Measurements from ENCODE around the gene TEF.

DNA sequence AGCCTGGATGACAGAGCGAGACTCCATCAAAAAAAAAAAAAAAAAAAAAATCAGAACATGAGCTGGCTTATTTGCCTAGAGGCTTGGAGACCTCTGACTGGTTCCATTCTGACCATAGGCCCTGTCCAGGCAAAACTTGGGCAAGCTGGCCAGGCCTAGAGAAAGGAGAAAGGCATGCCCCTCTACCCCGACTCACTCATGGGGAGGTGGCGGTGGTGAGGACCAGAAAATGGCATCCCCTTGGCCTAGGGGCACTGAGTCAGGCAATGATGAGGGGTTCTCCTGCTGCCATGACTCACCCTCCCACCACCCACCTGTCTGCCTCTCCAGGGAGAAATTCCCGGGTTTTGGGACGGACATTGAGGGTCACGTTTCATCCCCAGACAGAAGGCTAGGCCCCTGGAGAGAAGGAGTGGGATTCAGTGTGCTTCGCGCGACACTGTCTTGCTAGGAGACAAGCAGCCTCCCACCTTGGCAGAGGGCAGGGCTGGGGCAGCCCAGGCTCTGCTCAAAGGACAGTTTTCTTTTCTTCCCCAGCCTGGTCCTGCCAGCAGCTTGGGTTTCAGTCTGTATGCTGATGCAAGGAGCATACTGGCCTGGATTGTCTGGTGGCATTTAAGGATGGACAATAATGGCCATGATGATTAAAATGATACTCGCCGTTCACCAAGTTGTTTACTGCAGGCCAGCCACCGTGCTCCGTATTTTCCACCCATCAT is 47.6 kb downstream of the TEF start:
- TF ChIP-seq, protein P1, sequence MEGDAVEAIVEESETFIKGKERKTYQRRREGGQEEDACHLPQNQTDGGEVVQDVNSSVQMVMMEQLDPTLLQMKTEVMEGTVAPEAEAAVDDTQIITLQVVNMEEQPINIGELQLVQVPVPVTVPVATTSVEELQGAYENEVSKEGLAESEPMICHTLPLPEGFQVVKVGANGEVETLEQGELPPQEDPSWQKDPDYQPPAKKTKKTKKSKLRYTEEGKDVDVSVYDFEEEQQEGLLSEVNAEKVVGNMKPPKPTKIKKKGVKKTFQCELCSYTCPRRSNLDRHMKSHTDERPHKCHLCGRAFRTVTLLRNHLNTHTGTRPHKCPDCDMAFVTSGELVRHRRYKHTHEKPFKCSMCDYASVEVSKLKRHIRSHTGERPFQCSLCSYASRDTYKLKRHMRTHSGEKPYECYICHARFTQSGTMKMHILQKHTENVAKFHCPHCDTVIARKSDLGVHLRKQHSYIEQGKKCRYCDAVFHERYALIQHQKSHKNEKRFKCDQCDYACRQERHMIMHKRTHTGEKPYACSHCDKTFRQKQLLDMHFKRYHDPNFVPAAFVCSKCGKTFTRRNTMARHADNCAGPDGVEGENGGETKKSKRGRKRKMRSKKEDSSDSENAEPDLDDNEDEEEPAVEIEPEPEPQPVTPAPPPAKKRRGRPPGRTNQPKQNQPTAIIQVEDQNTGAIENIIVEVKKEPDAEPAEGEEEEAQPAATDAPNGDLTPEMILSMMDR (IDR thresholded peaks at IDR 0.05; ENCODE audit: insufficient read depth, low read length, poor library complexity, severe bottlenecking), result no peak
- no peak for TF ChIP-seq EZH2phosphoT487 (conservative IDR thresholded peaks at IDR 0.05; ENCODE audit: low read length)

Data from SU-DHL-6 (cell line).